Neural progenitor cell (in vitro differentiated cells): Measurements from ENCODE around the gene SLC16A13.

ENCODE experiments used
- CTCF ChIP-seq: fragments of 200-600 bp; sonication (generic); IDR thresholded peaks from 2 replicates; pipeline ENCODE4 v1.5.1; 2017; ENCODE audit warnings: antibody characterized with exemption, mild to moderate bottlenecking
- EZH2phosphoT487 ChIP-seq: fragments of 200-600 bp; sonication (generic); IDR thresholded peaks from 2 replicates; pipeline ENCODE4 v1.6.1; 2017; ENCODE audit warnings: antibody characterized with exemption

GRCh38 chr17:7064261-7064660 is 28.4 kb downstream of the SLC16A13 start:
- TF ChIP-seq EZH2phosphoT487: no peak
- TF ChIP-seq CTCF: no peak
